ENCODE results near the gene TM9SF2. TPM values are rescaled to one million over a fixed set of nuclear protein-coding genes. Genes with fewer than 3 reads are reported as not detected.
A peak's percentile ranks its signal among the peaks of the same experiment; 100 is the strongest.

Gene TM9SF2
- polyA plus RNA-seq, 3 donors: 54.0 to 255 (median 218) TPM

DNA sequence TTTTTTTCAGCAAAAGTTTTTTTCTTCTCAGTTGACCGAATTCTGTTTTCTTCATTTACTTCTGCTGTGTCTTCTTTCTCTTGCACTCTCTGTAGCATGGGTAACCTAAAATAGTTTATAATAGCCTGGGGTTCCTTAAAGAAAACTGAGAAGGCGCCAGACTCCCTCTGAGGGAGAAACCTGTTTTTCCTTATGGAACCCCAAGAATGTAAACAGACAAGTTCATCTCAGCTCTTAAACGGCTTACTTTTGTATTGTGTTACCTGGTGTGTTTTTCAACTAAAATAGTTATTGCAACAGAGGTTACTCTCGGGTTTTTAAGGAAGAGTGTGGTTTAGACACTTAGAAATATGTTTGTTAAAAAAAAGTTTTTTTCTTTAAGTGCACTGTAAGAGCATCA lies 23.8 kb upstream of the TM9SF2 start:
- no peaks in the 10 kb centered on the region for H3K27me3 Mint-ChIP-seq (ENCODE audit: low read depth in 3 of 3)
- no peak overlapping the region for H3K4me3 Mint-ChIP-seq
- Histone ChIP-seq H4K20me1 (ENCODE audit: insufficient read depth, low read length) (no peaks in the 10 kb centered on the region), H3K27me3 (ENCODE audit: control insufficient read depth in 2 of 2, insufficient read depth in 2 of 2, low read length in 2 of 2) (no peaks in the 10 kb centered on the region), H3K4me3 (replicated peaks in 1 of 3; ENCODE audit: low read depth in 2 of 3, low read length in 3 of 3) (no peak overlapping the region), H3K79me2 (ENCODE audit: insufficient read depth, low read length) (no peaks in the 10 kb centered on the region), H3K9ac (ENCODE audit: insufficient read depth, low read length, poor library complexity, severe bottlenecking) (no peak overlapping the region), H3K4me2 (replicated peaks; ENCODE audit: extremely low read depth, low read length, poor library complexity, severe bottlenecking) (no peak overlapping the region), H3K4me1 (ENCODE audit: control insufficient read depth in 1 of 2, insufficient read depth in 2 of 2, low read length in 2 of 2) (peaks cover 13 to 22% of the 10 kb centered on the region in 2 donors), H2AFZ (ENCODE audit: insufficient read depth, low read depth, low read length, poor library complexity, severe bottlenecking) (no peak overlapping the region), H3K36me3 (replicated peaks in 1 of 2; ENCODE audit: control insufficient read depth in 1 of 2, insufficient read depth in 2 of 2, low read length in 2 of 2) (no peaks in the 10 kb centered on the region), H3K27ac (ENCODE audit: low read depth in 1 of 2, low read length in 2 of 2) (peak overlapping the region in 1 of 2 donors; percentile 36), H3K9me3 (replicated peaks in 1 of 2; ENCODE audit: control insufficient read depth in 1 of 2, insufficient read depth in 1 of 2, low read length in 2 of 2) (no peaks in the 10 kb centered on the region)
- no peak for TF ChIP-seq CTCF (IDR thresholded peaks at IDR 0.05)
- peaks cover 22% of the 10 kb centered on the region for H3K4me1 Mint-ChIP-seq
- intact Hi-C loops (cut with micrococcal nuclease): no loop called here
- peaks cover 0 to 1% (median 0%) of the 10 kb centered on the region in 7 donors for H3K9me3 Mint-ChIP-seq
- peak overlapping the region in 1 of 7 donors; percentile 56 for H3K27ac Mint-ChIP-seq
- H3K36me3 Mint-ChIP-seq: no peaks in the 10 kb centered on the region
- WGBS (ENCODE audit: insufficient coverage): no CpG with 5 or more reads among the region's 4 CpGs
- no peak for DNase-seq

DNA sequence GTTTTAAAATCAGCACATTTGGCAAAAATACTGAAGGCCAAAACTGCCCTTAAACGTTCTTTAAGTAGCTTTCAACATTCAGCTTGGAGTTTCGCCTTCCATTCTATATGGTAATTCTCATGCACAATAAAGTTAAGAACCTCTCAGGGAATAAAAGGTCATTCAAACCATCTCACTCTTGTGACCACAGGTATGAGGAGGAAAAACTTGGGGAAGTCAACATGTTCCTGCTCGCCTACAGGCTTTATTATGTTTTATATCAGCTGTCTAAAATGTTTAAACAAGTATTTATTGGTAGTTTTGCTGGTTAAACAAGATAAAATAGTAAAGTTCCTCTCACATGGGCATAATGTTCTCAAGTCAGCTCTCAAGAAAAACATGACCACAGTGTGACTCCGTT lies 19.9 kb upstream of the TM9SF2 start:
- Mint-ChIP-seq H3K36me3 (no peaks in the 10 kb centered on the region), H3K4me3 (no peak overlapping the region), H3K9me3 (peaks cover 0 to 3% (median 0%) of the 10 kb centered on the region in 7 donors), H3K4me1 (peaks cover 43% of the 10 kb centered on the region), H3K27me3 (ENCODE audit: low read depth in 3 of 3) (no peaks in the 10 kb centered on the region), H3K27ac (no peak overlapping the region)
- intact Hi-C loops (cut with micrococcal nuclease): no loop called here
- no peaks in the 10 kb centered on the region for H3K9me3 ChIP-seq (replicated peaks in 1 of 2; ENCODE audit: control insufficient read depth in 1 of 2, insufficient read depth in 1 of 2, low read length in 2 of 2)
- no peak overlapping the region for H3K4me3 ChIP-seq (replicated peaks in 1 of 3; ENCODE audit: low read depth in 2 of 3, low read length in 3 of 3)
- no peak overlapping the region for H3K4me2 ChIP-seq (replicated peaks; ENCODE audit: extremely low read depth, low read length, poor library complexity, severe bottlenecking)
- H4K20me1 ChIP-seq (ENCODE audit: insufficient read depth, low read length): no peaks in the 10 kb centered on the region
- no CpG with 5 or more reads among the region's 4 CpGs for WGBS (ENCODE audit: insufficient coverage)
- no peaks in the 10 kb centered on the region for H3K27me3 ChIP-seq (ENCODE audit: control insufficient read depth in 2 of 2, insufficient read depth in 2 of 2, low read length in 2 of 2)
- H3K9ac ChIP-seq (ENCODE audit: insufficient read depth, low read length, poor library complexity, severe bottlenecking): no peak overlapping the region
- H2AFZ ChIP-seq (ENCODE audit: insufficient read depth, low read depth, low read length, poor library complexity, severe bottlenecking): no peak overlapping the region
- no peak for DNase-seq
- no peaks in the 10 kb centered on the region for H3K79me2 ChIP-seq (ENCODE audit: insufficient read depth, low read length)
- no peak overlapping the region for H3K27ac ChIP-seq (ENCODE audit: low read depth in 1 of 2, low read length in 2 of 2)
- H3K4me1 ChIP-seq (ENCODE audit: control insufficient read depth in 1 of 2, insufficient read depth in 2 of 2, low read length in 2 of 2): peaks cover 35 to 47% of the 10 kb centered on the region in 2 donors
- H3K36me3 ChIP-seq (replicated peaks in 1 of 2; ENCODE audit: control insufficient read depth in 1 of 2, insufficient read depth in 2 of 2, low read length in 2 of 2): no peaks in the 10 kb centered on the region
- TF ChIP-seq CTCF (IDR thresholded peaks at IDR 0.05): no peak

Measured in CD14-positive monocyte (primary cell).